Measurements from ENCODE around the gene TERB2. TPM values are rescaled to one million over a fixed set of nuclear protein-coding genes. Genes with fewer than 3 reads are reported as not detected.
"Not testable (repeated sequence)": the region's sequence is repeated elsewhere in the genome, so short reads cannot be mapped to it uniquely, and the experiment has no call there.

The TERB2 gene
- total RNA-seq: not detected in 2 replicates

- no peak for DNase-seq (ENCODE audit: low read depth, low spot score)
Observed at GRCh38 chr15:44956388-44956787, at the start of gene TERB2. TSS of gene TERB2 (plus strand) at chr15:44956687. CDS start at chr15:44956719, 32 bp downstream.

- no peak for DNase-seq (ENCODE audit: low read depth, low spot score)
Observed at GRCh38 chr15:44909423-44909822, 47.1 kb upstream of the TERB2 start.

GRCh38 chr15:44910981-44911625, 45.4 kb upstream of the TERB2 start:
- DNase-seq (ENCODE audit: low read depth, low spot score): no peak

- DNase-seq (ENCODE audit: low read depth, low spot score): not testable (repeated sequence)
Observed at GRCh38 chr15:44912186-44912585, 44.3 kb upstream of the TERB2 start.

GRCh38 chr15:44912974-44913448, 43.5 kb upstream of the TERB2 start:
- not testable (repeated sequence) for DNase-seq (ENCODE audit: low read depth, low spot score)

GRCh38 chr15:44918136-44918535, 38.4 kb upstream of the TERB2 start:
- no peak for DNase-seq (ENCODE audit: low read depth, low spot score)

GRCh38 chr15:44928658-44929057, 27.8 kb upstream of the TERB2 start:
- DNase-seq (ENCODE audit: low read depth, low spot score): not testable (repeated sequence)

GRCh38 chr15:44930283-44930682, 26.2 kb upstream of the TERB2 start:
- not testable (repeated sequence) for DNase-seq (ENCODE audit: low read depth, low spot score)

- not testable (repeated sequence) for DNase-seq (ENCODE audit: low read depth, low spot score)
Observed at GRCh38 chr15:44958302-44958701, 1.8 kb downstream of the TERB2 start.

- no peak for DNase-seq (ENCODE audit: low read depth, low spot score)
Observed at GRCh38 chr15:44968475-44968874, 12.0 kb downstream of the TERB2 start.

- DNase-seq (ENCODE audit: low read depth, low spot score): no peak
Observed at GRCh38 chr15:44971036-44971435, 14.5 kb downstream of the TERB2 start.

- not testable (repeated sequence) for DNase-seq (ENCODE audit: low read depth, low spot score)
Observed at GRCh38 chr15:44976183-44976582, 19.7 kb downstream of the TERB2 start.

- not testable (repeated sequence) for DNase-seq (ENCODE audit: low read depth, low spot score)
Observed at GRCh38 chr15:44977781-44978180, 21.3 kb downstream of the TERB2 start.

- not testable (repeated sequence) for DNase-seq (ENCODE audit: low read depth, low spot score)
Observed at GRCh38 chr15:44979617-44980339, 23.3 kb downstream of the TERB2 start.

- not testable (repeated sequence) for DNase-seq (ENCODE audit: low read depth, low spot score)
Observed at GRCh38 chr15:44984144-44984543, 27.7 kb downstream of the TERB2 start.

- DNase-seq (ENCODE audit: low read depth, low spot score): not testable (repeated sequence)
Observed at GRCh38 chr15:44986346-44987055, 30.0 kb downstream of the TERB2 start.

GRCh38 chr15:44987711-44988110, 31.2 kb downstream of the TERB2 start:
- DNase-seq (ENCODE audit: low read depth, low spot score): not testable (repeated sequence)

GRCh38 chr15:44988184-44988869, 31.8 kb downstream of the TERB2 start:
- not testable (repeated sequence) for DNase-seq (ENCODE audit: low read depth, low spot score)

- not testable (repeated sequence) for DNase-seq (ENCODE audit: low read depth, low spot score)
Observed at GRCh38 chr15:44988870-44989219, 32.4 kb downstream of the TERB2 start.

GRCh38 chr15:44997632-44998031, 41.1 kb downstream of the TERB2 start:
- not testable (repeated sequence) for DNase-seq (ENCODE audit: low read depth, low spot score)

- DNase-seq (ENCODE audit: low read depth, low spot score): no peak
Observed at GRCh38 chr15:44999105-44999504, 42.6 kb downstream of the TERB2 start.

Data from pulmonary artery endothelial cell (primary cell).